Left forelimb (tissue), 1 donor: ENCODE data around the gene NDUFS8.

ENCODE experiments used
- DNase-seq: peaks from one replicate; pipeline ENCODE4 v3.0.0-alpha.2; 2018; ENCODE audit warnings: low spot score

NDUFS8 gene

DNA sequence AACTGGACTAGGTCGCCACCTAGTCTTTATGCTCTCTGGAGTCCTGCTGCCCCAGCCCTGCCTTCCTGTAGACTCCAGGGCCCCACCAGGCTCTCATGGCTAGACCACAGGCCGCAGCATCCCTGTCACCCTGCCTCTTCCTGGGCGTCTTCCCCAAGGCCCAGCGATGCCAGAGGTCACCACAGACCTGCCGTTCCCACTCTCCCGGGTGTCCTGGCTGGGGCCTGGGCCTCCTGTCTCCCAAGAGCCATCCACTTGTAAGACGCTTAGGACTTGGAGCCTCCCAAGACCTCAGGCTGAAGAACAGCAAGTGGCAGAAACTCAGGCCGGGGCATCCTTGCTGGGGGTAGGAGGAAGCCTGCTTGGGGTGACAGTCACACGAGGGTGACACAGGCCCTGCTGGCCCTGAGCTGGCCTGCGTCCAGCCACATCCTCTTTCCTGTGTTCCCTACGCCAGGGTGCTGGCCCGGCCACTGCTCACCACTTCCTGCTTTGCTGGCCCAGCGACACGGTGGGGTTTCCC is 6.3 kb downstream of the NDUFS8 start:
- no peak for DNase-seq

DNA sequence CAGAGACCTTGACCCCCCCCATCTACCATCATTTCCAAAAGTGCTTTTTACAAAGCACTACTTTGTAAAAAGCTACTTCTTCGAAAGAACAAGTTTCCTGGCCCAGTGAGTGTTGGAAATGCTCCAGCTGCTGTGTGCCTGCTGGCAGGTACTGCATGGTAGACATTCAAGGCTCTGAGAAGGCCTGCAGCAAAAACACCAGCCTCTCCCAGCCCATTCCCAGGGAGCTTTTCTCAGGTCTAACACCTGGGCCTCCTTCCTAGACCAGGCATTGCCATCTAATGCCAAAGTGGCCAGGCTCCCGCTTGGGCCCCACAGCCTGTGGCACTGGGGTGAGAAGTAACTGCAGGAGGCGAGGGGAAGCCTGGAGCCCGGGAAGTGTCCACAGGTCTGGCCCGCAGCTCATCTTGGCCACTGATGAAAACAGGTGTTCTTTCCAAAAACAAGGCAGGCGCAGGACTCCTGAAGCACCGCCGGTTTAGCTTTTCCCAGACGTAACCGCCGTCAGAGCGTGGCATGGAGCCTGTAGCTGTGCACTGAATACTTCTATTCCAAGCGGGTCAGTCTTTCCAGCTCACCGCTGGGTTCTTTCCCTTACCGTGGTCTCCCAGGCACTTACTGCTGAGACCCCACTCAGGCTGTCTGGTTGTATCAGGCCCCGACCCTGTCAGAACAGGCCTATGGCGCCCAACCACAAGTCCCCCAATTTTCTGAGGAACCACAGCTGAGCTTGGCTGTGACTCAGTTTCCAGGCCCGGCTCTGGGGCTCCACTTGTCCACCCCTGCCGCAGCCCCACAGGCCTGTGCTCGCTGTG is 7.1 kb downstream of the NDUFS8 start:
- no peak for DNase-seq

DNA sequence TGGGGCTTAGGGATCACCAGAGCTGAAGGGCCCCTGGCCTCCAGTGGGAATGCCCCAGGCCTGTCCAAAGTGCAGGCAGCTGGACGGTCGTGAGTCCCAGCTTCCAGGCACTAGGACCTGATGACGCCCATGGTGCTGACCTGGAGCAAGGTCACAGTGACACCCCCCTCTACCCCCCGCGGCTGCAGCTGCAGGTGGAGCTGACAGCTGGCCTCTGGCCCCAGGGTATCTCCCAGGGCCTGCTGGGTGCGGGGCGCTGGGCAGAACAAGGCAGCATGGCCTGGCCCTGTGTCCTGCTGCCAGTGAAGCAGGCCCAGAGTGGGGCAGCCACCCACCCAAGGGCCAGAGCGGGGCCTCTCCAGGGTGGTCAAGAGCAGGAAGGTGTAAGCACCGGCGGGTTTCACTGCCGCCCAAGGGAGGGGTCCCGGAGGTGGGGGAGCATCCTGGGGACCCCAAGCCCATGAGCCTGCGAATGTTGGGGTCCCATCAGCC is 7.8 kb downstream of the NDUFS8 start:
- no peak for DNase-seq

DNA sequence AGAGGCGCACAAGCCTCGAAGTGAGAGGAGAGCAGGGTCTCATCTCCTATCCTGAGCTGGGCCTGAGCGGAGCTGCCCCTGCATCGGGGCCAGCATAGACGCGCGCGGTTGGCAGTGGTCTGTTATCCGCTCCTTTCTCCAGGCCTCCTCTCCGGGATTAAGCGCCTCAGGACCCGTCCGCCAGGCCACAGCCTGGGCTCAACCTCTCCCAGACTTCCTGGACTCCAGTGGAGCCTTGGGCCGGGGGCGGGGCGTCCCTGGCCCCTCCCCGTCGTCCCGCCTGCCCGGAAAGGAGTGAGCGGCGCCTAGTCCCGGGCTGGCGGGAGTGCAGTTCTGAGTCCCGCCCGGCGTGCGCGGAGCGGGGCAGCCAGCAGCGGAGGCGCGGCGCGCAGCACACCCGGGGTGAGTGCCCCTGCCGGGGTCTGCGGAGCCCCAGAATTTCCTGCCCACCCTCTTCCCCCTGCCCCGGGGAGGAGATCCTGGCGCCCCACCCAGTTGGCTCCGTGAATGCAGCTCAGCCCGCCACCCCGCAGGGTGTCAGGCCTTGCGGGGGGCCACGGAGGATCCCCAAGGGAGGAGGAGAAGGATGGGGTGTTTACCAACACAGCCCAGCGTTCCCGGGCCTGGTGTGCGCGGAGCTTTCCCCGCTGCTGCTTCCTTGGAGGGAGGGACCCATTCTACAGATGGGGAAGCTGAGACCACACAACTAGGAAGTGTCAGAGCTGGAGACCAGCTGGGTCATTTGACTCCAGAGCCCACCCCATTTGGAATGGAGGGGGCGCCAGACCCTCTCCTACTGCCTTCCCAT is 8.4 kb downstream of the NDUFS8 start, which contains the start of gene TCIRG1:
TSS of gene TCIRG1 (plus strand) at position 308 of the 808 bp plus-strand sequence. CDS start 2,247 bp downstream, outside the sequence.
- peak; percentile 87 for DNase-seq

DNA sequence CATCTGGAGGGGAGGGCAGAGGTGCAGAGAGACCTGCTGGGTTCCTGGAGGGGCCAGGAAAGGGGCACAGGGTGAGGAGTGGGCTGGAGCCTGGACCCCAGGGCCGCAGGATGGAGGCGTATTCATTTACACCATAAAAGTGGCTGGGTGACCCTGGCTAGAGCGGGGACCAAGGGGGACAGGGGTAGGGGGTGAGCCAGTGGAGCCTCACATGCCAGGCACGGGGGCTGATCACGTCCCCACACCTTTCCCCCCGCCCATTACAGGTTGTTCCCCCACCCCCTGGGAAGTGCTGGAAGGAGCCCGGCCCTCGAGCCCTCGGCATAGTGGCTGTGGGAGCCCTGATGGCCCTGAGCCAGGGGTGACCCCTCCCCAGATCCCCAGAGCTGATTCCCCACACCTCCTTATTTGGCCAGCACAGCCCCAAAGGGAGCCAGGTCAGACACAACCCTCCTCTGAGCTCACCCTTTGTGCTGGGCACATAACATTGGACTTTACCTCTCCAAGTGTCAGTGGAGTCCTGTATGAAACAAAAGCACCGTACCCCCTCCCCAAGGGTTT is 9.1 kb downstream of the NDUFS8 start:
- no peak for DNase-seq

DNA sequence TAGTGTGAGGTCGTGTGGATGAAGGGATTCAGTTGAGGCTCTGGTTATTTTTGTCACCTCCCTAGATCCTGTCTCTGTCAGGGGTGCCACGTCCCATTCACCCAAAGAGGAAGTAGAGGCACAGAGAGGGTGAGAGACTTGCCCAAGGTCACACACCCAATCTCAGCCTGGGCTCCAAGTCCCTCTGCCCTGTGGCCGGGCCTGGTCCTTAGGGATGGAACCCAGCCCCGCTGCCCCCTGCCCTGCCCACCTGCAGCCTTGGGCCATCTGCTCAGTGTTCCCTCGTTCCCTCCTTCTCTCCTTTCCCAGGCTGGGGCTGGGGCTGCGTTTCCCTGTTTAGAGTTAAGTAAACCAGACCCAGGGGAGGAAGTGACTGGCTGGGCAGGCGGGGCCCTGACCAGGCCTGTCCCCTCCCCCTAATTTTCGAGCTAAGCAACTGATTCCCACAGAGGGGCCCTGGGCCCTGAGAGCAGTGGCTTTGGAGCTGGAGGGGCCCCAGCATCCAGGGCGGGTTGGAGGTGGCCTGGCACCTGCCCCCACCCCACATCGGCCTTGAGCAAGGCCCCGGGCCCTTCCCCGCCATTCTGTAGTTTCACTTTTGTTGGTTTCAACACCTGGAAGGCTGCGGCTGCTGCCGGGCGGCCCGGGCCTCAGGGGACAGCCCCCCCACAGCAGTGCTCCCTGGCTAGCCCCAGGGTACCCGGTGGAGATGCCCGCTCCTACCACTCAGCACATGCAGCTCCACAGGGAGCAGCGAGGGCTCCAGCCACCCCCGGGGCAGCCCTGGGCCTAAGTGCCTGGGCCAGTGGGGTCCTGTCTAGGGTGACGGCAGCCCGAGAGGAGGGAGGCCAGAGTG is 9.8 kb downstream of the NDUFS8 start:
- no peak for DNase-seq

DNA sequence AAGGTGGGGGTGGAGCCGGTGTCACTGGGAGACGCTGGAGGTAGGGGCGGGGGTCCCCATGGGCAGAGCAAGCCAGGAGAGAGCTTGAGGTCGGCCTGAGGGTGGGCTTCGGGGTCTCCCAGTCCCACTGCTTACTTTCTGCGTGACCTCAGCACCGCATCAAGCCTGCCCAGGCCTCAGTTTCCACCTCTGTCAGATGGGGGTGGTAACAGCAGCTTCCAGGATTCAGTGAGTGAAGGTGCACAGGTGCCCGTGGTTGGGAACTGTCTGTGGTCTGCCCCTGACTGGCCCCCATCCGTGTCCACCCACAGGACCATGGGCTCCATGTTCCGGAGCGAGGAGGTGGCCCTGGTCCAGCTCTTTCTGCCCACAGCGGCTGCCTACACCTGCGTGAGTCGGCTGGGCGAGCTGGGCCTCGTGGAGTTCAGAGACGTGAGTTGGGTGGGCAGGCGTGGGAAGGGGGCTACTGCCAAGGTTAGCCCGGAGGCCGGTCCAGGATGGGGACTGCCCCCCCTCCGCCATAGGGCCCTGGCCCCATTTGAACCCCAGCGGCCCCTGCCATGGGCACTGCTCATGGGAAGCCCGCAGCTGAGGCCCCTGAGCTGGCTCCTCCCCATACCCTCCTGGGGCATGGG is 10.6 kb downstream of the NDUFS8 start:
- DNase-seq: no peak

DNA sequence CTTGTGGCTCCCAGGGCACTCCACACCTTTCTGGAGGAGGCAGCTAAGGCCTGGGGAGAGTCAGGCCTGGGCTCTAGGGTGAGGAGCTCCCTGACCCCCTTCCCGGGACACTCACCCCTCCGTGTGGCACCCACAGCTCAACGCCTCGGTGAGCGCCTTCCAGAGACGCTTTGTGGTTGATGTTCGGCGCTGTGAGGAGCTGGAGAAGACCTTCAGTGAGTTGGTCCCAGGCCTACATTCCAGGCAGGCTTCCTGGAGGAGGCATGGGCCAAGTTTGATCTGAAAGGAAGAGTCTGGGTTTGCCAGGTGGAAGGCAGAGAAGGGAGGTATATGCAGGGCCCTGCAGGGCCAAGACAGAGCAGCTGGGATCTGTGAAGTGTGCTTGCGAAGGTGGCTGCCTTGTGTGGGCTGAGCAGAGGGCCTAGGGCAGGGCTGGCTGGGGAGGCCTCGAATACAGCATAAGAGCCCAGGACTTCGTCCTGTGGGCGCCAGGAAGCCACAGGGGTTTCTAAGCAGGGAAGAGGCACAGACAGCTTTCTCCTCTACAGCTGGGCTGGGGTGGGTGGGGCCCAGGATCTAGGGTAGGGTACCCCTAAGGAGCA is 11.2 kb downstream of the NDUFS8 start:
- DNase-seq: no peak

DNA sequence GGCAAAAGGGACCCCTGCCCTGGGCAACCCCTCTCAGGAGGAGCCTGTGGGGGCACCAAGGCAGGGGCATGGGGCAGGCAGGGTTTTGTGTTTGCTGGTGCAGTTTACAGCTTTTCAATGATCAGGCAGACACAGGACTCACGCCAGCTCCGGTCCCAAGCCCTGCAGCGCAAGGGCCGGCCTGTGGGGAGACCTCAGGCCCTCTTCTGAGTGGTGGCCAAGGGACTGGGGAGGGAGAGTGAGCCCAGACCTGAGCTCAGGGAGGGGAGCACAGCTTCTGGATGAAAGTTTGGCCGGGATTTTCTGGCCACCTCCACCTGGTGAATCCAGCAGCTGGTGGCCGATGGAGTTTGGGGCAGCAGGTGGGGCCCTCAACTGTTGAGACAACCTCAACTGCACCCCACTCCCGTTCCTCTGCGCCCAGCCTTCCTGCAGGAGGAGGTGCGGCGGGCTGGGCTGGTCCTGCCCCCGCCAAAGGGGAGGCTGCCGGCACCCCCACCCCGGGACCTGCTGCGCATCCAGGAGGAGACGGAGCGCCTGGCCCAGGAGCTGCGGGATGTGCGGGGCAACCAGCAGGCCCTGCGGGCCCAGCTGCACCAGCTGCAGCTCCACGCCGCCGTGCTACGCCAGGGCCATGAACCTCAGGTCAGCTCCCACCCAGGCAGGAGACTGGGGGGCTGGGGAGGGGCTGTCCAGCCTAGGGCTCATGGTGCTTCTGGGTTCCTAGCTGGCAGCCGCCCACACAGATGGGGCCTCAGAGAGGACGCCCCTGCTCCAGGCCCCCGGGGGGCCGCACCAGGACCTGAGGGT is 11.9 kb downstream of the NDUFS8 start:
- no peak for DNase-seq

DNA sequence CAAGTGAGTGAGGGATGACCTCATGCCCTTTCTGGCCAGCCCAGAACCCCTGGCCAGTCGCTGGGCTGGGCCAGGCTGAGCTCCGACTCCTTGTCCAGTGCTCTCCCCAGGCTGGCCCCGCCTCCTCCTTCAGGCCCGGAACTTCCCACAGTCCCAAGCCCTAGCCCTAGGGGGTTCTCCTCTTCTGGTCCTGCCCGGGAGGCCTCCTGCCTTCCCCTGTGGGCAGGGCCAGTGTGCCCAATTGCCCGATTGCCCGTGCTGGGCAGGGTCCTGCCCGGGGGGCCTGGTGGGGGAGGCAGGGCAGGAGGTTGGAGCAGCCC is 12.5 kb downstream of the NDUFS8 start:
- DNase-seq: no peak

DNA sequence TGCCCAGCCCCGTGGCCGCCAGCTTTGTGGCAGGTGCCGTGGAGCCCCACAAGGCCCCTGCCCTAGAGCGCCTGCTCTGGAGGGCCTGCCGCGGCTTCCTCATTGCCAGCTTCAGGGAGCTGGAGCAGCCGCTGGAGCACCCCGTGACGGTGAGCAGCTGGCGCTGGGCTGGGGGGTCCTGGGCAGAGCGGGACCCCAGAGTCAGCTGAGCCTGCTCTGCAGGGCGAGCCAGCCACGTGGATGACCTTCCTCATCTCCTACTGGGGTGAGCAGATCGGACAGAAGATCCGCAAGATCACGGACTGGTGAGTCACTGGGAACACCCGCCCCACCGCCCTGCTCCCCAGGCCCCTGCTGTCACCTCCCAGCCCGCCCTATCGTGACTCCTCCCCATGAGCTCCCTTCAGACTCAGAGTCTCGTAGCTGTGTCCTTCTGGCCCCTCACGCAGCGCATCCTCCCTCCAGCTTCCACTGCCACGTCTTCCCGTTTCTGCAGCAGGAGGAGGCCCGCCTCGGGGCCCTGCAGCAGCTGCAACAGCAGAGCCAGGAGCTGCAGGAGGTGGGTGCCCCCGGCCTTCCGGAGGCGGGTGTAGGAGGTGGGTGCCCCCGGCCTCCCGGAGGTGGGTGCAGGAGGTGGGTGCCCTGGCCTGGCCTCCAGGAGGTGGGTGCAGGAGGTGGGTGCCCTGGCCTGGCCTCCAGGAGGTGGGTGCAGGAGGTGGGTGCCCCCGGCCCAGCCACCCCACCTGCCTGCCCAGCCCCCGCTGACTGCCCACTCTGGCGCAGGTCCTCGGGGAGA is 13.1 kb downstream of the NDUFS8 start:
- DNase-seq: peak; percentile 71

DNA sequence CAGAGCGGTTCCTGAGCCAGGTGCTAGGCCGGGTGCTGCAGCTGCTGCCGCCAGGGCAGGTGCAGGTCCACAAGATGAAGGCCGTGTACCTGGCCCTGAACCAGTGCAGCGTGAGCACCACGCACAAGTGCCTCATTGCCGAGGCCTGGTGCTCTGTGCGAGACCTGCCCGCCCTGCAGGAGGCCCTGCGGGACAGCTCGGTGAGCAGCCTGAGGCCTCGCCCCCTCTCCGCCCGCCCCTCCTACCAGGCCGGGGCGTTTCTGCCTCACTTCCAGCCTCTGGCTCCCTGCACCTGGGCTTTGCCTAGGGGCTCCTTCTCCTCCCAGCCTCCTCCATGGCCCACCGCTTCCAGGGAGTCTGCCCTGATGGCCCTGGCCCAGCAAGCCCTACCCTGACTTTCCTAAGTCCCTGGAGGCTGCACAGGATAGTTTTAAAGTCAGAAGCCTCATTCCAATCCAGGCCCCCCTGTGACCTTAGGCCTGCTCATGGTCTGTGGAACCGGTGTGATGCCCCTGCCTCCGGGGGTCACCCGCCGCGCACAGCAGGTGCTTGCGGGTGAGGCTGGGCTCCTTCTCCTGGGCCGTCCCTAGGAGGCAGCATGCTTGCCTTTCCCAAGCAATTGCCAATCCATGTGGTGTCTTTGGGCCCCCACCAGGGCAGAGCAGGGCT is 13.8 kb downstream of the NDUFS8 start:
- DNase-seq: no peak

DNA sequence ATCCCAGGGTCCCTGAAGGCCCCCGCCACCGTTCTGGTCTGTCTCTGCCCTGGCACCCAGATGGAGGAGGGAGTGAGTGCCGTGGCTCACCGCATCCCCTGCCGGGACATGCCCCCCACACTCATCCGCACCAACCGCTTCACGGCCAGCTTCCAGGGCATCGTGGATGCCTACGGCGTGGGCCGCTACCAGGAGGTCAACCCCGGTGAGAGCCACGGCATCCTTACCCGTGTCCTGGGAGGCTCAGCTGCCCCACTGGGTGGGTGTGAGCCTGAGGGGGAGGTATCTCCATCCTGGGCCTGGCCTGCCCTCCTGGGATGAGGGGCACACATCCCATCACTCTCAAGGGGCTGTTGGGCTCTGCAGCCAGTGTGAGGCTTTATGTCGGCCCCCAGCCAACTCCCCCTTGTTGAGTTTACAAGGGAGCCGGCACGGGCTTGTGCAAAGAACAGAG is 14.4 kb downstream of the NDUFS8 start:
- DNase-seq: no peak

DNA sequence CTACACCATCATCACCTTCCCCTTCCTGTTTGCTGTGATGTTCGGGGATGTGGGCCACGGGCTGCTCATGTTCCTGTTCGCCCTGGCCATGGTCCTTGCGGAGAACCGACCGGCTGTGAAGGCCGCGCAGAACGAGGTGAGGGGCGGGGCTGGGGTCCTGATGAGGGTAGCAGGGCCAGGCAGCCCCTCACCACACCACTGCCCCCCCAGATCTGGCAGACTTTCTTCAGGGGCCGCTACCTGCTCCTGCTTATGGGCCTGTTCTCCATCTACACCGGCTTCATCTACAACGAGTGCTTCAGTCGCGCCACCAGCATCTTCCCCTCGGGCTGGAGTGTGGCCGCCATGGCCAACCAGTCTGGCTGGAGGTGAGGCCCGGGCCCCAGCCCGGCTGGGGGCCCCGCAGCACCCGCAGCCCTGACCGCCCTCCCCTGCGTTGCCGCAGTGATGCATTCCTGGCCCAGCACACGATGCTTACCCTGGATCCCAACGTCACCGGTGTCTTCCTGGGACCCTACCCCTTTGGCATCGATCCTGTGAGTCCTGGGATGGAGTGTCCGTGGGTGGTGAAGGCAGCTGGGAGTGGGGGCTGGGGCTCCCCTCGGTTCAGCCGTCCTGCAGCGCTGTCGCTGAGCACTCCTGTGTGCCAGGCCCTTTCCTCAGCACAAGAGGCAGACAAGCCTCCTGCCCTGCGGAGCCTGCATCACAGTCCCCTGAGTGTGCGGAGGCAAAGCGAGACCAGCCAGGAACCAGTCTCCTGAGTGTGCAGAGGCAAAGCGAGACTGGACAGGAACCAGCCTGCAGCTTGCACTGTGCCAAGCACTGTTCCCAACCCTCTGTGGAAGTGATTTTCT is 17.2 kb downstream of the NDUFS8 start:
- no peak for DNase-seq

DNA sequence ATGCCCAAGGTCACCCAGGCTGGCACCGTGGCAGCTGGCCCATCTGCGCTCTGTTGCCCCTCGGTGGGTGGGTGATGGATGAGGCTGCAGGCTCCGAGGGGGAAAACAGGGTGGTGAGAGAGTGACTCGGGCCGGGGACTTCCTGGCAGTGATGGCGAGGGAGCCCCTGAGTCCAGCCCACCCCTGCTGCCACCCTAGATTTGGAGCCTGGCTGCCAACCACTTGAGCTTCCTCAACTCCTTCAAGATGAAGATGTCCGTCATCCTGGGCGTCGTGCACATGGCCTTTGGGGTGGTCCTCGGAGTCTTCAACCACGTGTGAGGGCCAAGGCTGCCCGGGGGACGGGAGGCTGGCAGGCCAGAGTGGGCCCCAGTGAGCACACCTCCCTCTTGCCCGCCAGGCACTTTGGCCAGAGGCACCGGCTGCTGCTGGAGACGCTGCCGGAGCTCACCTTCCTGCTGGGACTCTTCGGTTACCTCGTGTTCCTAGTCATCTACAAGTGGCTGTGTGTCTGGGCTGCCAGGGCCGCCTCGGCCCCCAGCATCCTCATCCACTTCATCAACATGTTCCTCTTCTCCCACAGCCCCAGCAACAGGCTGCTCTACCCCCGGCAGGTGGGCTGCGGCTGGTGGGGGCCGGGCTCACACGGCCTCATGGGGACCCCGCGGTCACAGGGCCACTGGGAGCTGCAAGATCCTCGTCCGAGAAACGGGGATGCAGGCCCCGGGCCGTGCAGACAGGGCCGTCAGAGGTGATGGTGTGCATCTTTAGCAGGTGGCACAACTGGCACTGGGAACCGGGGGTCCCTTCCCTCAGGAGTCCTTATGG is 18.4 kb downstream of the NDUFS8 start:
- DNase-seq: no peak
